OCI-LY3 (cell line): ENCODE measurements around the gene SH3RF3.

Source experiments
- CTCF ChIP-seq: fragments of 200-600, 300-600 bp; sonication (generic); IDR thresholded peaks from 2 replicates; pipeline ENCODE4 v1.5.1; 2014; ENCODE audit warnings: antibody characterized with exemption, low read length, low read depth
- EZH2phosphoT487 ChIP-seq: fragments of 200-600 bp; shearing (Covaris generic); IDR thresholded peaks from 2 replicates; pipeline ENCODE4 v1.6.1; 2018; ENCODE audit warnings: antibody characterized with exemption, mixed run types, low read depth

GRCh38 chr2:109444916-109445315 lies 315.9 kb downstream of the SH3RF3 start:
- no peak for TF ChIP-seq CTCF
- TF ChIP-seq EZH2phosphoT487: no peak
